A549 (cell line): ENCODE results near the gene DCUN1D1.

Source experiments
- BHLHE40 ChIP-seq: IDR thresholded peaks from 2 replicates; pipeline ENCODE4 v1.6.1; 2012; ENCODE audit warnings: low read depth, low read length, inconsistent platforms
- CBX8 ChIP-seq: fragments of 200-600 bp; sonication (generic); IDR thresholded peaks from 2 replicates; pipeline ENCODE4 v1.6.1; 2016
- CEBPB ChIP-seq, 2 experiments: fragments of >200 bp in 1 of 2; sonication (Bioruptor Twin) in 1 of 2; formaldehyde crosslinking in 1 of 2; IDR thresholded peaks; 2 replicates each; pipeline ENCODE4 v1.6.1; 2012 to 2016
- CTCF ChIP-seq: fragments of >200 bp; sonication (Bioruptor Twin); formaldehyde crosslinking; IDR thresholded peaks from 3 replicates; pipeline ENCODE4 v1.5.1; 2016
- E2F6 ChIP-seq: IDR thresholded peaks from 2 replicates; pipeline ENCODE4 v1.6.1; 2012; ENCODE audit warnings: low read depth, borderline replicate concordance
- EHMT2 ChIP-seq: fragments of 200-600 bp; sonication (generic); IDR thresholded peaks from 2 replicates; pipeline ENCODE4 v1.6.1; 2016; ENCODE audit warnings: antibody characterized with exemption, low read depth, mild to moderate bottlenecking, moderate library complexity
- POLR2A ChIP-seq: IDR thresholded peaks from 2 replicates; pipeline ENCODE4 v1.6.1; 2012; ENCODE audit warnings: mild to moderate bottlenecking, low read length
- REST ChIP-seq: fragments of 200-600 bp; sonication (generic); IDR thresholded peaks from 2 replicates; pipeline ENCODE4 v1.6.1; 2016; ENCODE audit warnings: antibody characterized with exemption, mild to moderate bottlenecking, moderate library complexity
- SREBF2 ChIP-seq: fragments of 450-650 bp; IDR thresholded peaks from 2 replicates; pipeline ENCODE4 v1.6.1; 2014; ENCODE audit warnings: mild to moderate bottlenecking, moderate library complexity

DNA sequence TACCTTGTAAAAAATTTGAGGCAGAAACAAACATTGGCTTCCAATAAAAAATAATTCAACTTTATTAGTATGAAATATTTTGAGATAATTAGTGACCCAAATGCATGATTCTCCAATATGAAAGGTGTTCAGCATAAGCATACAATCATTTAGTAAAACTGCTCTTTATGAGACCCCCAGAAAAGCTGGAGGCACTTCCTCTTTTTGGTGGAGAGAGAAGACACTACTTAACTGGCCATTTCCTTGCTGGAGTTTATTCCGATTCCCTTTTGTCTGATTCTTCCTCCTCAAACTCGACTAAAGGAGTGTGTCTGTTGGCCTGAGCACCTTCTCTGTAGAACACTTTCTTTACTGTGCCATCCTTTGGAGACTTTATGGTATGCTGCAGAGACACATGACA is 34.8 kb upstream of the DCUN1D1 start:
- TF ChIP-seq CTCF (no peak), POLR2A (no peak), REST (no peak), CEBPB (IDR thresholded peaks at IDR 0.05) (no peak), E2F6 (no peak), EHMT2 (no peak), BHLHE40 (no peak), CBX8 (no peak), SREBF2 (no peak)
